GM06990 (cell line): ENCODE results near the gene RAB31.

Experiments
- DNase-seq: peaks from one replicate; pipeline ENCODE4 v3.0.0-alpha.2; 2011; ENCODE audit not compliant: insufficient read length; ENCODE audit errors: extremely low read depth
- H3K27me3 ChIP-seq: replicated peaks from 2 replicates; pipeline ENCODE4 v1.6.0; 2011; ENCODE audit warnings: low read length; ENCODE audit not compliant: control insufficient read depth, insufficient read depth
- H3K36me3 ChIP-seq: 2 replicates; pipeline ENCODE4 v1.5.1; 2011; ENCODE audit warnings: low read length; ENCODE audit not compliant: control insufficient read depth, insufficient read depth
- H3K4me3 ChIP-seq: replicated peaks from 2 replicates; pipeline ENCODE4 v1.5.1; 2011; ENCODE audit warnings: low read depth, mild to moderate bottlenecking, control low read depth, low read length
- CTCF ChIP-seq: IDR thresholded peaks from 2 replicates; pipeline ENCODE4 v1.5.1; 2011; ENCODE audit warnings: low read length, control low read depth, mild to moderate bottlenecking, inconsistent platforms; ENCODE audit not compliant: insufficient read depth, poor library complexity, severe bottlenecking

Gene RAB31

GRCh38 chr18:9788860-9789259, 80.8 kb downstream of the RAB31 start:
- Histone ChIP-seq H3K27me3 (no peaks in the 10 kb centered on the region), H3K36me3 (no peaks in the 10 kb centered on the region; the same call in 1 of the 2 replicates), H3K4me3 (no peak overlapping the region)
- no peak for TF ChIP-seq CTCF
- DNase-seq: no peak

- no peak overlapping the region for H3K4me3 ChIP-seq
- no peaks in the 10 kb centered on the region for H3K36me3 ChIP-seq
- no peak for TF ChIP-seq CTCF
- no peak for DNase-seq
- no peaks in the 10 kb centered on the region for H3K27me3 ChIP-seq
Observed at GRCh38 chr18:9790261-9790660, 82.2 kb downstream of the RAB31 start.

DNA sequence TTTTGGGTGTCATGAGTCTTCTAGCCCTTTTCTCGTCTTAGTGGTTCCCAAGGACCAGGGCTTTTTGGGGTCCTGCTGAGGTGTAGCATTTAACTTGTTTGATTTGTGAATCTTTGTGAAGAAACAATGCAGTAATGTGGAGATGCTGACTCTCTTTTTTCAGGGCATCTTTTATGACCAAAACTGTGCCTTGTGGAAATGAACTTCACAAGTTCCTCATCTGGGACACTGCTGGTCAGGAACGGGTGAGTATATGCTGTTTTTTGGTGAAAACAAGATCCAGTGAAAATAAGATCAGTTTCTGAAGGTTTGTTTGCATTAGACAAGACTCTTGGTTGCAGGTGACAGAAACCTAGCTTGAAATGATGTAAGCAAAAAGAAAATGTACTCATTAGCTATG, 83.9 kb downstream of the RAB31 start:
- no peak for DNase-seq
- no peak overlapping the region for H3K4me3 ChIP-seq
- H3K27me3 ChIP-seq: no peaks in the 10 kb centered on the region
- TF ChIP-seq CTCF: no peak
- no peaks in the 10 kb centered on the region for H3K36me3 ChIP-seq

DNA sequence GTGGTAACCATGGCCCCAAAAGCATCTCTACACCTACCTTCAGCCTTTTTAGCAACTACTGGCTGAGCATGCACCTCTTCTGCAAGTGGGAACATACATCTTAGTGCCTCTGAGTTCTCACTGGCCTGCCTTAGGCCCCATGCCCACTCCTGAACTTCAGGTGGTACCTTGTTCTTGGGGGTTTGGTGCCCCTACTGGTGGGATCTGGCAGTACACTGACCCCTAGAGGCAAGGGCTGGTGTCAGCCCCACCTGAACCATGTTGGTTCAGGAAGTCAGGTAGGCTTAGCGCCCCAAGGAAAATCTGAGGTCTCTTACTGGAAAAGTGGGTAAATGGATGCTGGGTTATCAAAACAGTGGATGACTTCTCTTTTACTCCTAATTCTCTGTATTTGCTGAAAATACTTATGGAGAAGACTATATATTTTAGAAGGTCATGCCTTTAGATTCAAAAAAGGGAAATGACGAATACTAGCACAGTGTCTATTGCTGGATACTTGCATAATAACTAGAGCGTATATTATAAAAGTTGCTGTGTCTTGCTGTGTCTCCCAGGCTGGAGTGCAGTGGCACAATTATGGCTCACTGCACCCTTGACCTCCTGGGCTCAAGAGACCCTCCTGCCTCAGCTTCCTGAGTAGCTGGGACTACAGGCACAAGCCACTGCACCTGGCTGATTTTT, 84.6 kb downstream of the RAB31 start:
- peak; percentile 71 for TF ChIP-seq CTCF
- no peaks in the 10 kb centered on the region for H3K27me3 ChIP-seq
- no peak for DNase-seq
- no peak overlapping the region for H3K4me3 ChIP-seq
- no peaks in the 10 kb centered on the region for H3K36me3 ChIP-seq

DNA sequence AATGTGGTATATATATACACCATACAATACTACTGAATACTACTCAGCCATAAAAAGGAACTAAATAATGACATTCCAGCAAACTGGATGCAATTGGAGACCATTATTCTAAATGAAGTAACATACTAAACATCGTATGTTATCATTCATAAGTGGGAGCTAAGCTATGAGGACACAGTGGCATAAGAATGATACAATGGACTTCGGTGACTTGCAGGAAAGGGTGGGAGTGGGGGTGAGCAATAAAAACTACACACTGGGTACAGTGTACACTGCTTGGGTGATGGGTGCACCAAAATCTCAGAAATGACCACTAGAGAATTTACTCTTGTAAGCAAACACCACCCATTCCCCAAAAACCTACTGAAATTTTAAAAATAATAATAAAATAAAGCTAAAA, 87.9 kb downstream of the RAB31 start:
- DNase-seq: no peak
- H3K27me3 ChIP-seq: no peaks in the 10 kb centered on the region
- H3K36me3 ChIP-seq: no peaks in the 10 kb centered on the region
- no peak overlapping the region for H3K4me3 ChIP-seq
- no peak for TF ChIP-seq CTCF
